Renal cortex interstitium (tissue), 11 donors: ENCODE measurements around the gene FOXO1. TPM values are rescaled to one million over a fixed set of nuclear protein-coding genes. Genes with fewer than 3 reads are reported as not detected.

Experiments used
- DNase-seq, 11 donors: peaks; one replicate each; pipeline ENCODE4 v3.0.0-alpha.2; 2013; ENCODE audit warnings: low read depth in 9 of 11, low spot score in 4 of 11; ENCODE audit errors: extremely low read depth in 1 of 11
- polyA plus RNA-seq, 3 donors: library from polyadenylated mRNA; unstranded; fragments of 120-200 nt; gene quantifications; one replicate each; pipeline ENCODE4 v1.2.1, GENCODE V29; 2013; ENCODE audit not compliant: insufficient read length in 3 of 3

FOXO1 gene
- polyA plus RNA-seq, 3 donors: 13.2 to 18.0 (median 15.7) TPM

- no peak for DNase-seq
These were observed 159.6 kb downstream of the FOXO1 start for GRCh38 chr13:40506592-40507446.

Other genes starting within 250 kb of the FOXO1 start
- 10 to 100 TPM; 43.2 to 56.0 (median 51.3) TPM for gene MRPS31, start 104.5 kb upstream of the FOXO1 start, polyA plus RNA-seq
- 10 to 100 TPM; 17.0 to 18.6 (median 17.6) TPM for gene SLC25A15, start 123.0 kb upstream of the FOXO1 start, polyA plus RNA-seq